ENCODE results near the gene KIAA0513.

The KIAA0513 gene

GRCh38 chr16:85137323-85138072 lies 109.9 kb downstream of the KIAA0513 start:
- peak; percentile 93 for DNase-seq

- no peak for DNase-seq
Observed at GRCh38 chr16:85138073-85138824, 110.7 kb downstream of the KIAA0513 start.

- DNase-seq, result no peak
Observed at GRCh38 chr16:85138825-85139627, 111.4 kb downstream of the KIAA0513 start.

- no peak for DNase-seq
Observed at GRCh38 chr16:85139881-85140339, 112.3 kb downstream of the KIAA0513 start.

GRCh38 chr16:85140455-85141012 lies 112.9 kb downstream of the KIAA0513 start:
- no peak for DNase-seq

- DNase-seq, result peak; percentile 77
Observed at GRCh38 chr16:85141491-85142128, 114.0 kb downstream of the KIAA0513 start.

GRCh38 chr16:85142129-85142513 lies 114.5 kb downstream of the KIAA0513 start:
- DNase-seq, result no peak

- DNase-seq, result no peak
Observed at GRCh38 chr16:85142771-85143211, 115.2 kb downstream of the KIAA0513 start.

All from right hindlimb (tissue), 1 donor.